BJ (cell line): ENCODE results near the gene PKD1. TPM values are rescaled to one million over a fixed set of nuclear protein-coding genes. Genes with fewer than 3 reads are reported as not detected.
"Not testable (repeated sequence)": the region's sequence is repeated elsewhere in the genome, so short reads cannot be mapped to it uniquely, and the experiment has no call there.

Experiments used
- CTCF ChIA-PET: fragments of 350-600 bp; formaldehyde crosslinking; extraction: SDS; loops from one replicate; lab custom pipeline; 2021; ENCODE audit warnings: antibody characterized with exemption, inconsistent platforms; lab: Yijun Ruan, JAX
- POLR2A ChIA-PET: fragments of 300-600 bp; sonication (Branson Sonifier 250); formaldehyde crosslinking; extraction: SDS; loops from one replicate; lab custom pipeline; 2021; ENCODE audit warnings: antibody characterized with exemption; lab: Charles Lee
- DNase-seq: peaks from one replicate; pipeline ENCODE4 v3.0.0-alpha.2; 2011; ENCODE audit warnings: low read depth
- H3K27me3 ChIP-seq: 2 replicates; pipeline ENCODE4 v1.6.0; 2011; ENCODE audit warnings: low read length; ENCODE audit not compliant: control insufficient read depth, insufficient read depth
- H3K36me3 ChIP-seq: 2 replicates; pipeline ENCODE4 v1.5.1; 2011; ENCODE audit warnings: low read length; ENCODE audit not compliant: control insufficient read depth, insufficient read depth
- H3K4me3 ChIP-seq: 2 replicates; pipeline ENCODE4 v1.5.1; 2011; ENCODE audit warnings: low read depth, mild to moderate bottlenecking, control low read depth, low read length
- polyA plus RNA-seq: library from polyadenylated mRNA; depleted of rRNA; stranded (reverse); fragments of >200 nt; gene quantifications from 2 replicates; pipeline ENCODE4 v1.2.3, GENCODE V29; 2011

PKD1 gene
- polyA plus RNA-seq, 1 experiment, result 76.1 TPM

DNA sequence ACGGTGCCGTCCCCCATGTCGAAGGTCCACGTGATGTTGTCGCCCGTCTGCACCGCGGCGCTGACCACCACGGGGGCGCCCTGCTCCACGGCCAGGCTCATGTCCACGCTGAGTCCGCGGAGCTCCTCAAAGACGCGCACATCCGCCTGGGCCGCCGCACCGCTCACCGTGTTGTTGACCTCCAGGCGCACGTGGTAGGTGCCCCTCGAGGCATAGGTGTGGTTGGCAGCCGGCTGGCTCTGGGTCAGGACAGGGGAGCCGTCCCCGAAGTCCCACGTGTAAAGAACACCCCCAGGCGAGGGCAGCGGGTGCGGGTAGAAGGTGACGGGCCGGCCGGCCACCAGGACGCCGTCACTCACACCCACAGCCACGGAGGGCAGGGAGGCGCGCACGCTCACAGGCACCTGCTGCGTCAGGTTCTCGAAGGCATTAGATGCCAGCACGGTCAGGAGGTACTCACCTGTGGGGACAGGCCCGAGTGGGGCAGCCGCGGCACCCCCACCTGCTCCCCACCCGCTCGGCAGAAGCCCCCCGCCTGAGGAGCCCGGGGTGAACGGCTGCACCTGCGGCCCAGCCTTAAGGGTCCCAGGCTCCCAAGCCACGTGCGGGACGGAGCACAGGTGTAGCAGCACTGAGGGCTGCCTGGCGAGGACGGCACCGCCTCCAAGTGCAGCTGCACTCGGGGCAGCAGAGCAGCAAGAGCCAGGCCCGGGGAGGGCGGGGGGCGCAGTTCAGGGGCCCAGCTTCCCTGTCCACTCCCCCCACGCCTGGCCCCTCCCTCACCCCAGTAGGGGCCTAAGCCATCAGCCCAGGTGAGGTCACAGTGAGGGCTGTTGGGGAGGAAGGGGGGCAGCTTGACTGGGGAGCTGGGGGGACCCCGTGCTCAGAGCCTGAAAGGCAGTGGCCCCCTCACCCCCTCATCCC lies 24.0 kb downstream of the PKD1 start:
- CTCF ChIA-PET, H3K4me3 ChIP-seq, H3K27me3 ChIP-seq, DNase-seq, POLR2A ChIA-PET: not testable (repeated sequence)
- H3K36me3 ChIP-seq, result peaks cover 22% of the 10 kb centered on the region

DNA sequence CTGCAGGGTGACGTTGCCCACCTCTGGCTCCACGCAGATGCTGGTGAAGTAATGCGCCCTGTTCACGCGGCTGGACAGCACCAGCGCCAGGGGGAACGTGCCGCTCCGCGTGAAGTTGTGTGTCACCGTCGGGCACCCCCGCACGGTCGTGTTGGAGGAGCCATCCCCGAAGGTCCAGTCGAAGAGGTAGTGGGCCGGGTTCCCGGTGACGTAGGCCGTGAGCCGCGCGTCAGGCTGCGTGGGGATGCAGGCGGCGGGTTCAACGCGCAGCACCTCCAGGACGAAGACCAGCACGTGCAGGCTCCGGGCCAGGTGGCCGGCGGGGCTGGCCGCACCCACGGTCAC lies 24.7 kb downstream of the PKD1 start:
- H3K27me3 ChIP-seq, DNase-seq, H3K4me3 ChIP-seq, CTCF ChIA-PET, POLR2A ChIA-PET: not testable (repeated sequence)
- H3K36me3 ChIP-seq, result peaks cover 22% of the 10 kb centered on the region

DNA sequence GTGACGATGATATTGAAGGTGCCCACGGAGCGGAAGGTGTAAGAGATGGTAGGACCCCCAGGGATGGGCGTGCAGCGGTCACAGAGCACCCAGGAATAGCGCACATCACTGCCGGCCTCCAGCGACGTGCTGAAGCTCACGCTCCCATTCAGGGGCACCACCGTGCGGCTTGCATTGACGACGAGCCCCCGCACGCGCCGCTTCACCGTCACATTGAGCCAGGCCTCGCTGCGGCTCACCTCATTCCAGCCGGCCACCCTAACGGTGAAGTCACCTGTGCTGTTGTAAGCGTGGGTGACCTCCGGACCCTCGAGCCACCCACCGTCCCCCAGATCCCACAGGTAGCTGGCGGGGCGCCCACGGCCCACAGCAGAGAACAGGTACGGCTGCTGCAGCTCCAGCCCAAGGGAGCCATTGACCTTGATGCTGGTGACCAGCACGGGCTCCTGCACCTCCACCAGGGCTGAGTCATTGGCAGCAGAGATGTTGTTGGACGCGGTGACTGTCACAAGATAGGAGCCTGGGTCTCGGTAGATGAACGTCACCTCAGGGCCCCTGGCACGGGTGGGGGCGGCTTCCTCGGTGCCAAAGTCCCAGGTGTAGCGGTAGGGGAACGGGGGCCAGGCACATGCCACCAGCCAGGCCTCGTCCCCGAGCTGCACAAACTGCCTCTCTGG lies 25.2 kb downstream of the PKD1 start:
- CTCF ChIA-PET, DNase-seq, H3K27me3 ChIP-seq, H3K4me3 ChIP-seq, POLR2A ChIA-PET: not testable (repeated sequence)
- H3K36me3 ChIP-seq, result peaks cover 23% of the 10 kb centered on the region

DNA sequence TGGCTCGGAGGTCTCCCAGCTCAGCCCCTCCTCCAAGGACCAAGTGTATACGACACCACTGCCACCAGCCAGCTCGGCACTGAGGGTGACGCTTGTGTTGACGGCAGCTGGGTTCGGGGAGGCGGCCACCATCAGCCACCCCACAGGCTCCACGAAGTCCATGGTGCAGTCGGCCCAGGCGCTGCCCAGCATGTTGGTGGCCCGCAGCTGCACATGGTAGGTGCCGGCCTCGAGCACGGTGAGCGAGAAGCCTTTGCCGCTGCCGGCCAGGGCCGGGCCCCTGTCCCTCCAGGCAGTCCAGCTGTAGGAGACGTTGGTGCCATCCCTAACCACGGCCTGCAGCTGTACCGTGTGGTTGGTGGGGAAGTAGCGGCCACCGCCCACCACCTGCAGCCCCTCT lies 25.8 kb downstream of the PKD1 start:
- DNase-seq, H3K27me3 ChIP-seq, POLR2A ChIA-PET, H3K4me3 ChIP-seq, CTCF ChIA-PET: not testable (repeated sequence)
- H3K36me3 ChIP-seq, result peaks cover 22% of the 10 kb centered on the region

DNA sequence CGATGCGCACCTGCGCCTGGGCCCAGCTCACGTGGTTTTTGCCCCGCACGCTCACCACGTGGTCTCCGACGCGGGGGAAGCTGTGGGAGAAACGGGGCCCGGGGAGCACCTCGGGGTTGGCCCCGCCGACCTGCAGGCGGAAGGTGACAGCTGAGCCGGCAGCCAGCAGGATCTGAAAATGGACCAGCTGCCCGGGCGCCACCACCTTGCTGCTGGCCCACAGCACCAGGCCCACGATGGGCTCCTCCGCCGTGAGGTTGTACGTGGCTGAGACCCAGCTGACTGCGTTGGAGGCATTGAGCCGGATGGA lies 26.5 kb downstream of the PKD1 start:
- H3K27me3 ChIP-seq, CTCF ChIA-PET, DNase-seq, POLR2A ChIA-PET, H3K4me3 ChIP-seq: not testable (repeated sequence)
- H3K36me3 ChIP-seq, result peaks cover 21% of the 10 kb centered on the region

DNA sequence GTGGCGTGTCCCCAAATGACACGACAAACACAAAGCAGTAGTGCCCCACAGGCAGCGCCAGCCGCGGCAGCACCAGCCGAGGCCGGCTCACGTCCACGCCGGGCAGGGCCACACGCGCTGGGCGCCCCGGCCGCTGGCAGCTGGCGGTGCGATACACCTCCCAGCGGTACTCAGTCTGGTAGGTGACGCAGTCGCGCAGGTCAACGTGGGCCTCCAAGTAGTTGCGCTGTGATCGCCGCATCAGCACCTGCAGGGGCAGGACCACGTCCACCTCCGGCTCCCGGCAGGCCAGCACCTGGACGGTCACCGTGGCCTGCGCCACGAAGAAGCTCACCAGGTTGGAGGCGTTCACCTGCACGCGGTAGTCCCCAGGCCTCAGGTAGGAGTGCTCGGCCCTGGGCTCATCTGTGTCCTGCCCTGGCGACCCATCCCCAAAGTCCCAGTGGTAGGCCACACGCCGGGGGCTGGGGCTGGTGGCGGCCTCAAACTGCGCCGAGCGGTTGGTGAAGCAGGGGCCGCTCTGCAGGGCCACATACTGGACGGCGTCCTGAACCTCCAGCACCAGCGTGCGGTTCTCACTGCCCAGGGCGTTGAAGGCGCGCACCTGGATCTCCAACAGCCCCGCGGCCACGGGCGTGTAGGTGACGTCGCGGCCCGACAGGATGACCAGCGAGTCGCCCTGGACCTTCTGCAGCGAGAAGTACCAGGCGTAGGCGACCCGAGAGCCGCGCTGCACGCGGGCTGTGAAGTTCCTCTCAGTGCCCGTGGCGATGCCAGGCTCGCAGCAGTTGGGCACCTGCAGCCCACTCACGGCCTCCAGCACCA lies 27.0 kb downstream of the PKD1 start:
- H3K4me3 ChIP-seq, POLR2A ChIA-PET, CTCF ChIA-PET, DNase-seq, H3K27me3 ChIP-seq: not testable (repeated sequence)
- H3K36me3 ChIP-seq, result peaks cover 18% of the 10 kb centered on the region

DNA sequence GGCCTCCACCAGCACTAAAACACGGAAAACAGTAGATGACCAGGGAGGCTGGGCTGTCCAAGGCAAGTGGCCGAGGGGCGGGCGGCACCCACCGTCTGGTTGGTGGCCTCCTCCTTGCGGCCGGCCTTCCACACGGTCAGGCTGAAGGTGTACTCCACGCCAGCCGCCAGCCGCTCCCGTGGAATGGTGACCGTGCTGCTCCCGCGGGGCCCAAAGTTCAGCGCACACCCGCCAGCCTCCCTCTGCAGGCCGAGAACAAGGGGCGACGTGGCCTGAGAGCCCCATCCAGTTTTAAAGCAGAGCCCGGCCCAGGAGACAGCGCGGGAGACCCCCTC lies 27.9 kb downstream of the PKD1 start:
- CTCF ChIA-PET, H3K4me3 ChIP-seq, POLR2A ChIA-PET, DNase-seq, H3K27me3 ChIP-seq: not testable (repeated sequence)
- H3K36me3 ChIP-seq, result peaks cover 18% of the 10 kb centered on the region

DNA sequence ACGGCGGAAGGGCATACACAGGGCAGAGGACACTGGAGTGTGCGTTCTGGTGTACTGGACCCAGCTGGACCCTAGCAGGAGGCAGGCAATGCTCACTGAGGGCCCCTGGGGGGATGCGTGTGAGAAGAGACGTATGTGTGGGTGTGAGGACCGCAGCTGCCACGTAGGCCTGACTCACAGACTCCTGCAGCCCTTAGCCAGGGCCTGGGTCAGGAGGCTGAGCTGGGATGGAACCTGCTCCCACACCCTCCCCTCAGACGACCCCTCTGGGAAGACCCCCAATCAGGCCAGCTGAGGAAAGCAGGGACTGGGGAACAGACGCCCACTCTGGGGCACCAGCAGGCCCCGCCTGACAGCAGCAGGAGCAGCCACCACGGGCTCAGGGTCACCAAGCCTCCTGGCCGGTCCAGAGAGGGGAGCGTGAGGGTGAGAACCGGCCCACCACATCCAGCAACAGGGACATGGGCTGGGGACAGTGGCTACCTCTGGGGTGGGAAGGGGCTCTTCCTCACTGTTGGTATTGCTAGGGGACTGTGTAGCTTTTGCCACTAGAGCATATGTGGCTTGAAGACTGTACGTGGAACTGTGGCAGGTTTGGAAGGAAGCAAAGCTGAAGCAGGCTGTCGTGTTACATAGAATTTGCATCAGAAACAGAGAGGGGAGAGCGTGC lies 28.4 kb downstream of the PKD1 start:
- POLR2A ChIA-PET, CTCF ChIA-PET, H3K27me3 ChIP-seq, DNase-seq, H3K4me3 ChIP-seq: not testable (repeated sequence)
- peaks cover 21% of the 10 kb centered on the region for H3K36me3 ChIP-seq

DNA sequence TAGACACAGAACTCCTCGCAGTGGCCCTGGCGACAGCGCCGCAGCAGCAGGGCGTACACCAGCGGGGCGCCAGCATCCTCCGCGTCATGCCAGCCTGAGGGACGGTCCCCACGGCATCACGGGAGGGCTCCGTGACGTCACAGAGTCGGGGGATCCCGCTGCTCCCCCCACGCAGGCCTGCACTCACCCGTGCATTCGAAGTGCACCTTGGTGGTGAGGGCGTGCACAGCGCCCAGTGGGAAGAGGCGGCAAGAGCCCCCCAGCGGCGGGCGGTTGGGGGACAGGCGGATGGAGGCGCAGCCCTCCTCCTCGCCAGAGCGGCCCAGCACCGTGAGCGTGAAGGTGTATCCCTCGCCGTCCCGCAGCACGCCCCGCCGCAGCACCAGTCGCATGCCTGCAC lies 29.5 kb downstream of the PKD1 start:
- CTCF ChIA-PET, H3K27me3 ChIP-seq, DNase-seq, POLR2A ChIA-PET, H3K4me3 ChIP-seq: not testable (repeated sequence)
- peaks cover 22% of the 10 kb centered on the region for H3K36me3 ChIP-seq

DNA sequence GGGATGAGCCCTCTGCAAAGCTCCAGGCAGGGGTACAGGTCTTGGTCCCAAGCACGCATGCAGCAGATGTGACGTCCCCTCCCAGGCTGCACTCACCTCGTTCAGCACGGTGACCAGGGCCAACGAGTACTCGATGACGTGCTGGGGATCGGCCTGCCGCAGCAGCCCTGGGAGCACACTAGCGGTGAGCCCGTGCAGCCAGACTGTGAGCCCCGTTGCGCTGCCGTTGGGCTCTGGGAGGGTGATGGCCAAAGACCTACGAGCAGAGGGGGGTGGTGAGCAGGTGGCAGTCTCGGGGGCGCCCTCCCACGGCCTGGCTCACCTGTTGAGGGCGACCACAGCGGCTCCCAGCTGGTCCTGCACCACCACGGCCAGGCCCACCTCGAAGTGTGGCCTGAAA lies 29.9 kb downstream of the PKD1 start:
- DNase-seq, H3K27me3 ChIP-seq, CTCF ChIA-PET, POLR2A ChIA-PET, H3K4me3 ChIP-seq: not testable (repeated sequence)
- H3K36me3 ChIP-seq, result peaks cover 20% of the 10 kb centered on the region

DNA sequence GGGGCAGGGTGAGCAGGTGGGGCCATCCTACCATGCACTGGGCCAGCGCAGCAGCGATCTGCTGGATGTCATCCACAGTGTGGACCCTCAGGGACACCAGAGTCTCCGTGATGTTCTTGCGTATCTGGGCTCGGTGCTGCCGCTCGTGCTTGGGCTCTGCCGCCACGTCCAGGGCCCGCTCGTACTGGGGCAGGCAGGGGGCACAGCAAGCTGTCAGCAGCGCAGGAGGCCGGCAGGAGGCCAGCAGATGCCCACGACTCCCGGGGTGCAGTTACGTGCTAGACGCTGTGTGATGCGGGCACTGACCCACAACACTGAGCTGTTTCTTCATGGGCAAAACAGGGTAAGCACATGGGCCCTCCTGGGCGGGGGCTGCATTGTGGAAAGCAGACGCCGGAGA lies 30.4 kb downstream of the PKD1 start:
- CTCF ChIA-PET, POLR2A ChIA-PET, DNase-seq, H3K4me3 ChIP-seq, H3K27me3 ChIP-seq: not testable (repeated sequence)
- peaks cover 19% of the 10 kb centered on the region for H3K36me3 ChIP-seq

DNA sequence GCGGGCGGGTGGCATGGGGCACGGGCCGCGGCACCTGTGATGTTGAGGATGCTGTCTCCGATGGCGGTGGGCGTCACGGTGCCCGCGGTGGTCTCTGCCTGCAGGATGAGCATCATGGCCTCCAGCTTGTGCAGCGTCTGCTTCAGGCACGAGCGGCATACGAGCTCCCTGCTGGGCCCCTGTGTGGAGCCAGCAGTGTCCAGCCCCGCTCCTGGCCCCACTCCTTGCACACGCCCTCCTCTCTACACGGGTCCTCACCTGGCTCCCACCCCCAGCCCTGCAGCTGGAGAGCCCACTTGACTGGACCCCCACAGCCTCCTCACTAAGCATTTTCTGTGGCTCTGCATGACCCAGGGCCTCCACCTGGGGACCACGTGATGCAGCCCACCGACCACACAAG lies 31.2 kb downstream of the PKD1 start:
- DNase-seq, POLR2A ChIA-PET, CTCF ChIA-PET, H3K4me3 ChIP-seq, H3K27me3 ChIP-seq: not testable (repeated sequence)
- H3K36me3 ChIP-seq, result peaks cover 23% of the 10 kb centered on the region
